ENCODE results near the gene ITGA1. TPM values are rescaled to one million over a fixed set of nuclear protein-coding genes. Genes with fewer than 3 reads are reported as not detected.

ITGA1 gene
- polyA plus RNA-seq, 1 donor (not counting 4 experiments of a cell fraction or from before 2014, with no cell fraction given): 1.4 TPM

- Histone ChIP-seq H3K9ac (ENCODE audit: control insufficient read depth, extremely low read depth, insufficient read depth, low read length) (no peak overlapping the region), H3K9me1 (ENCODE audit: control insufficient read depth, extremely low read depth, insufficient read depth, low read length) (no peaks in the 10 kb centered on the region), H3K27me3 (ENCODE audit: control insufficient read depth, extremely low read depth, insufficient read depth, low read length) (no peaks in the 10 kb centered on the region), H3K4me3 (ENCODE audit: control insufficient read depth in 2 of 3, extremely low read depth in 1 of 3, insufficient read depth in 2 of 3, low read depth in 1 of 3, low read length in 3 of 3) (no peak overlapping the region), H3K36me3 (ENCODE audit: control insufficient read depth in 2 of 2, extremely low read depth in 1 of 2, insufficient read depth in 2 of 2, low read length in 2 of 2) (peaks cover 2 to 6% of the 10 kb centered on the region in 2 experiments), H3K27ac (ENCODE audit: control insufficient read depth, insufficient read depth, low read length) (no peak overlapping the region), H4K20me1 (ENCODE audit: control insufficient read depth, extremely low read depth, insufficient read depth, low read length) (peaks cover 4% of the 10 kb centered on the region), H2AFZ (ENCODE audit: control insufficient read depth, low read length) (no peak overlapping the region), H3K4me1 (ENCODE audit: control insufficient read depth, extremely low read depth, insufficient read depth, low read length) (peaks cover 15% of the 10 kb centered on the region), H3K9me3 (ENCODE audit: control insufficient read depth, low read depth, low read length) (no peaks in the 10 kb centered on the region), H3K79me2 (ENCODE audit: control insufficient read depth, insufficient read depth, low read length) (peaks cover 44% of the 10 kb centered on the region), H3K4me2 (ENCODE audit: control insufficient read depth, extremely low read depth, insufficient read depth, low read depth, low read length) (no peak overlapping the region)
- no peak for TF ChIP-seq EZH2 (IDR thresholded peaks at IDR 0.05; ENCODE audit: low read length)
- no peak for TF ChIP-seq CTCF (optimal IDR thresholded peaks at IDR 0.05 in 1 of 3, IDR thresholded peaks at IDR 0.05 in 1 of 3, conservative IDR thresholded peaks at IDR 0.05 in 1 of 3; ENCODE audit: extremely low read depth in 1 of 3, insufficient read depth in 2 of 3, low read length in 3 of 3)
- DNase-seq (ENCODE audit: low read depth, low spot score): no peak
- no peak for FAIRE-seq
- dilution Hi-C loops (cut with MboI; ENCODE audit: extremely low pct_ligation_motif_present, low sequenced_read_pairs): no loop called here
Observed at GRCh38 chr5:52804981-52805380, 17.3 kb downstream of the ITGA1 start.

GRCh38 chr5:52805615-52806014, 17.9 kb downstream of the ITGA1 start:
- Histone ChIP-seq H3K4me3 (ENCODE audit: control insufficient read depth in 2 of 3, extremely low read depth in 1 of 3, insufficient read depth in 2 of 3, low read depth in 1 of 3, low read length in 3 of 3) (no peak overlapping the region), H3K27me3 (ENCODE audit: control insufficient read depth, extremely low read depth, insufficient read depth, low read length) (no peaks in the 10 kb centered on the region), H4K20me1 (ENCODE audit: control insufficient read depth, extremely low read depth, insufficient read depth, low read length) (peaks cover 4% of the 10 kb centered on the region), H3K9me3 (ENCODE audit: control insufficient read depth, low read depth, low read length) (no peaks in the 10 kb centered on the region), H3K9ac (ENCODE audit: control insufficient read depth, extremely low read depth, insufficient read depth, low read length) (no peak overlapping the region), H3K27ac (ENCODE audit: control insufficient read depth, insufficient read depth, low read length) (no peak overlapping the region), H3K36me3 (ENCODE audit: control insufficient read depth in 2 of 2, extremely low read depth in 1 of 2, insufficient read depth in 2 of 2, low read length in 2 of 2) (peaks cover 2 to 6% of the 10 kb centered on the region in 2 experiments), H2AFZ (ENCODE audit: control insufficient read depth, low read length) (no peak overlapping the region), H3K4me1 (ENCODE audit: control insufficient read depth, extremely low read depth, insufficient read depth, low read length) (peaks cover 13% of the 10 kb centered on the region), H3K79me2 (ENCODE audit: control insufficient read depth, insufficient read depth, low read length) (peaks cover 39% of the 10 kb centered on the region), H3K4me2 (ENCODE audit: control insufficient read depth, extremely low read depth, insufficient read depth, low read depth, low read length) (no peak overlapping the region), H3K9me1 (ENCODE audit: control insufficient read depth, extremely low read depth, insufficient read depth, low read length) (no peaks in the 10 kb centered on the region)
- DNase-seq (ENCODE audit: low read depth, low spot score): no peak
- no peak for TF ChIP-seq CTCF (optimal IDR thresholded peaks at IDR 0.05 in 1 of 3, IDR thresholded peaks at IDR 0.05 in 1 of 3, conservative IDR thresholded peaks at IDR 0.05 in 1 of 3; ENCODE audit: extremely low read depth in 1 of 3, insufficient read depth in 2 of 3, low read length in 3 of 3)
- TF ChIP-seq EZH2 (IDR thresholded peaks at IDR 0.05; ENCODE audit: low read length): no peak
- FAIRE-seq: no peak
- dilution Hi-C loops (cut with MboI; ENCODE audit: extremely low pct_ligation_motif_present, low sequenced_read_pairs): no loop called here
